GM21447 (cell line): Measurements from ENCODE around the gene ADCY1.

Experiments
- ATAC-seq: cut with Tn5 transposase; IDR thresholded peaks from one replicate; pipeline ENCODE4 v1.9.1; 2021; ENCODE audit not compliant: unreplicated experiment

Gene ADCY1

DNA sequence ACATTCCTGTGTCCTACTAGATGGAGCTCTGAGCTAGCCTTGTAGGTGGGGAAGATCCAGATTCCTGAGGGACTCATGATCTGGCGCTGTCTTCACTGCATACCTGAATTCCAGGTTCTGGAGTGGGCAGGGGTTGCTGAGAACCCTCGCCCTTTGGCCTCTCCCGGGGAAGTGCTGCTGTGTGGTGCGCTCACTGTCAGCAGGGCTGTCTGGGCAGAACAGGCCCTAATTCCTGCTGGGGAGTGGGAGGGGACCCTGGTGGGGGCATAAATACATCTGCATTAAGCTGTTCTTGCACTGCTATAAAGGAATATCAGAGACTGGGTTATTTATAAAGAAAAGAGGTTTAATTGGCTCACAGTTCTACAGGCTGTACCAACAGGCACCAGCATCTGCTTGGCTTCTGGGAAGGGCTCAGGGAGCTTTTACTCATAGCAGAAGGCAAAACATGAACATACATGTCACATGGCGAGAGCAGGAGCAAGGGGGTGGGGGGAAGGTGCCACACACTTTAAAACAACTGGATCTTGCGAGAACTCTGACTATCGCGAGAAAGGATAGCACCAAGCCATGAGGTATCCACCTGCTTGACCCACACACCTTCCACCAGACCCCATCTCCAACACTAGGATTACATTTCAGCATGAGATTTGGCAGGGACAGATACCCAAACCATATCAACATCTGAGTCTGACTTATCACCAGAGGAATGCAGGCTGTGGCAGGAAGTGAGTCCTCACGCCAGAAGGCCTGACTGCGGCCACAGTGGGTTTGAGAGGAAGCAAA, 115.0 kb downstream of the ADCY1 start:
- ATAC-seq: no peak

DNA sequence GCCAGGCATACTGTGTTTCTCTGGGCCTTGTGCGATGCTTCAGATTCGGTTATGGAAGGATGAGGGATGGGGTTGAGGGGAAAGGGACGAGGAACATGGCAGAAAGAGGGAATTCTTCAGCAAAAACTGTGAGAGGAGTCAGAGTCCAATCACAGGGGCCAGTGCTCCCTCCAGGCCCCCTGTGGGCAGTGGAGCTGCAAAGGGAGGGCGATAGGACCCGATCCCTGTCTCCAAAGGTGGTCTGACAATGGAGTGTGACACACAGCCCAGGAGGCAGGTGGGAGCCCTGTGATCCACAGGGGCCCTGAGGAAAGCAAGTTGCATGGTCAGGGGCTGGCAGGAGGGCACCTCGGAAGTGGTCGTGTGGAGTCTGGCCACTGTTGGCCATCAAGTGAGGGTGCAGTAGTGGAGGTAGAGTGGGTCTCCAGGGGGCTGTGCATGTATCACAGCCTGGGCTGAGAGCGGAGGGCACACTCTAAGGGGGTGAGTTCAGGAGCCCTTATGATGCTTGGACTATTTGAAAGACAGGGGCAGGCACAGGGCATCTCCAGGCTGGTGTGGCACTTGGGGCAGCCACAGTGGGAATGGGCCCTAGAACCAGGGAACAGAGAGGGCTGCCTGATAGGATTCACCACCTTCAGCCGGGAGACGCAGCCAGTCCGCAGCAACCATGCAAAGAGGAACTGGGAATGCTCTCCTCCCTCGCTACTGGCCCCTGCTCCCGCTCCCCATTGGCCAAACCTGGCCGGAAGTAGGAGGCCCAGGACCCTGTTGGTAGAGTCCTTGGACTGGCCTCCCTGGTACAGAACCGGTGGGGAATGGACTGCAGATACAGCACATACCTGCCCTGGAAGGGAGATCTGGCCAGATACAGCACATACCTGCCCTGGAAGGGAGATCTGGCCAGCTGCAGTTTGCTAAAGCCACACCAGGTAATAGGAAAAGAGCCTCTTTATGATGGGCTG, 115.9 kb downstream of the ADCY1 start:
- ATAC-seq: no peak

DNA sequence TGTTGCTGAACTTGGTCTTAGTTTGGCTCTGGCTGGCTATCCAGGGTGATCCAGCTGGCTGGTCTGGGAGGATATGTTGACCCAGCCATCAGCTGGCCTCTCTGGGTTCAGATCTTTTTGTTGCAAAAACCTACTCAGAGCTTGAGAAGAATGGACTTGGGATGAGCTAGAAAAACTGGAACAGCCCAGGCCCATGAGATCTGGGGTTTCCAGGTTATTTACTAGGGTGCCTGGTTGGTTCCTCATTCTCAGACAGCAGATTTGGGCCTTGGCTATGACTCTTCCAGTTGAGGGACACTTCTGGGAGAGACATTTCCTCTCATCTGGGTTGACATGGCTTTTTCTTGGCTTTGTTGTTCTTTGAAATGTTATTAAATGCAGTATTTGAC, 116.6 kb downstream of the ADCY1 start:
- no peak for ATAC-seq

DNA sequence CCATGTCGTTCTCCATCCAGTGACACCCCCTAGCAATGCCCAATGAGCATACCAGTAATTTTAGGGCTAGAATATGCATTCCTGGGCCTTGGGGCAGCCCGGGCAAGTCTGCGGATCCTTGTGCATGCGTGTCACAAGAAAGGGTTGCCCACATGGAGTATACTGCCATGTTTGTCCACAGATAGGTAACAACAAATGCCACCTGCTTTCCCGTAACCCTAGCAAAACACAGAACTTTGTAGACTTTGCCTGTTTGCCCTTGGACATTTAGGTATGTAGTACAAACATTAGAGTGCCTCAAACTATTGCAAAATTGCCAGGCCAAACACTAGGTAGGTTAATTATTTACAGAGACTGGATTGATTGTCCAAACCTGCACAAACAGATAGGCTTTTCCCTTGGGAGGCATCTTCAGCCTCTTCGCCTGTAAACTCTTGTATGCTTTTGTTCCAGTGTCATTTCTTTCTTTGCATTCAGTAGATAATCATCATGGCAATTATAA, 117.0 kb downstream of the ADCY1 start:
- no peak for ATAC-seq

DNA sequence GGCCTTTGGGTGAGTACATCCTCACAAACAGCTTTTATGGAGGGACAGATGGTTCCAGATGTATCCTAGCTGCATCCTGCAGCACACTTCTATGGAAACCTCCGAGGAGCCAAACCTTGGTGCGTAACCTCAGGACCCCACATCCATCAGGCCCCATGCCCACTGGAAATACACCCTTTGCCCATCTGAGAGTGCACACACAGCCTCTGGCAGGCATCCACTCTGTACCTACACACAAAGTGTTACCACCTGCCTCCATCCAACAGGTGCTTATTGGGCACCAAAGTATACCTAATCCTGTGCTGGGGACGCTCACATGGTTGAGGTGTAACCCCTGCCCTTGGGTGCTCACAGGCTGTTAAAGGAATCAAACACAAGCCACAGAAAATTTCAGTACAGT, 117.9 kb downstream of the ADCY1 start:
- ATAC-seq: no peak

DNA sequence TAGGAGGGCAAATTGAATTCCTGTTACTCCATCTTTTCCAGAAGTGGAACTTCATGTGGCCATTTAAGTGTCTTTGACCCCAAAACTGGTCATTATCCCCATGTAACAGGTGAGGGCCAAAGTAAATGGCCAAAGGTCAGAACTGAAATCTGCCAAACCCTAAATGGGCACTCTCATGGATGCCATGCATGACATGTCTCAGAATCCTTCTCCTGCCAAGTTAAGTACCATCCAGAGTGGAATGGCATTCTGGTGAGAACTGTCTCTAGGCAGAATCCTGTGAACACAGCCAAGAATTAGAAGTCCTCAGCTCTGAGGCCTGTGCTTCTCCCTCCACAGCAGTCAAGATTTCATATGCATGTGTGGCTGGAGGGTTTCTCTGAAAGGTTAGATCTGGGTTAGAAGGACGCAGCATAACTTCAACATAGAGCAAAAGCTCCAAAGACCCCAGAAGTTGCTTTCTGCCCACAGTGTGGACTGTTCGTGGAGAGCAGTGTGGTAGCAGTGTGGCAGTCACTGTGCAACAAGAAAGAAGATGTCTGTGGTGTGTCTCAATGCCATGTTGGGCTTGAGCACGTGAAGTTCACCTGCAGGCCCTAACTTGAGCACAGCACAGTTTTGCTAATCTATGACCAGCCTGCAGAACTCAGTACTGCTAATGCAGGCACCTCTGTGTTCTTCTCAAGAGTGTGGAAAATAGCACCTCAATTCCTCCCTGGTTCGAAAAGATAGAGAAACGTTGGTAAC, 121.3 kb downstream of the ADCY1 start:
- ATAC-seq: no peak

DNA sequence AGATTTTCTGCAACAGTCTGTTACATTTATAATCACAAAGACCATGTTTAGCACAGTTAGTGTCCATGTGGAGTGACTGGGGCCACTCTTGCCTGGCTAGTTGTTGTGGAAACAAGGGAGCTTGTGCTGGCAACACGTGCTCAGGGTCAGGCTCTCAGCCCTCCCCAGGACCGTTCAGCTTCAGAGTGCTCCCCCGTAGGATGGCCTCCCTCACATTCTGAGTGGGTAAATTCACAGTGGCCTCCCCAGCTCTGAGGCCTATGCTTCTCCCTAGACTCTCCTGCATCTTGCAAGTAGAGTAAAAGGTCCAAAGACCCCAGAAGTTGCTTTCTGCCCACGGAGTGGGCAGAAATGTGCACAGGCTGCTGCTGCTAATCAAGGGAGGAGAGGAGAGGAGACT, 122.3 kb downstream of the ADCY1 start:
- ATAC-seq: no peak

DNA sequence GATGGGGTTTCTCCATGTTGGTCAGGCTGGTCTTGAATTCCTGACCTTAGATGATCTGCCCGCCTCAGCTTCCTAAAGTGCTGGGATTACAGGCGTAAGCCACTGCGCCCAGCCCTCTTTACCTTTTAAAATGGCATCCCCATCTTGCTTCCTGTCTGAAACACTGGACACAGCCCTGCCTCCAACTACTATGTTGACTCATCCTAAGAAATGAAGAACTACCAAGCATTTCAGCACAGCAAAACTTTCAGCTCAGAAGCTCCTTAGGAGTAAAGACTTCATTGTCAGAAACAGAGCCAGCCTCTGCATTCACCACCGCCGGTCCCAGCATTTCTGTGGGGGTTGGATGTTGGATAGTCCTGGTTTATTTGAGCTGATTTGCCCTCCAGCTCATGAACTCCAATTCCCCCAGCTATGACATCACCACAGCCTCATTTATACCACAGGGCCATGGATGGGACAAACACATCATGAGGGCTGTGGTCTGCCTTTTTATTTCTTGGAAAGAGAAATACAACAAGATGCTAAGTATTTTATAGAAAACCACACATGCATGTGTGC, 123.5 kb downstream of the ADCY1 start:
- no peak for ATAC-seq

DNA sequence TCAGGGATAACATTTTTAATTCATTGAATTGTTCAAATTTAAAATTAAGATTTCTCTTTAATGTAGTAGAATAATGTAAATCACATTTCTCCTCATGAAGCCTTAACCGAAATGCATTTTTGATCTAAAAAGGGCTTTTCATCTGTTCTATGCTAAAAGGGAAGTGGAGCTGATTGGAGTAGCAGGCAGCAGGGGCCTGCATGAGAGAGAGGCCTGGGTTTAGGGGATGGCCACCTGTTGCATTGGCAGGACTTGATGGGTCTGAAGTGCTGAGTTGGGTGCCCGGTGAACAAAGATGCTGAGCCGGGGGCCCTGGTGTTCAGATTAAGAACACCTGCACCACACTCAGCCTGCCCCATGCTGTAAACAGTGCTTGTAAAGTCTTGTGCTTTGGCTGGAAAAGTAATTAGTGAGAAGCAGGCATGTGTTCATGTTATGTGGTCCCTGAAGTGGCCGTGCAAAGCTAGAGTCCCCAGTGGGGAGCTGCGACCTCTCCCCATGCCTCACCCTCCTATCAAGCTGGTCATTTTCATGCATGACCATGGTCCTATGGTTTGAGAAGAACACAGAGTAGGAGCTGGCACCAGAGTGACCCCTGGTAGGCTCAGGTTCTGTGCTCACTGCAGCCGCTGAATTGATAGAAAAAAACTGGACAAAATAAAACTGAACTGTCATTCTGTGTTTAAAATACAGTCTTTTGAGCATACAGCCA, 124.3 kb downstream of the ADCY1 start:
- ATAC-seq: no peak

DNA sequence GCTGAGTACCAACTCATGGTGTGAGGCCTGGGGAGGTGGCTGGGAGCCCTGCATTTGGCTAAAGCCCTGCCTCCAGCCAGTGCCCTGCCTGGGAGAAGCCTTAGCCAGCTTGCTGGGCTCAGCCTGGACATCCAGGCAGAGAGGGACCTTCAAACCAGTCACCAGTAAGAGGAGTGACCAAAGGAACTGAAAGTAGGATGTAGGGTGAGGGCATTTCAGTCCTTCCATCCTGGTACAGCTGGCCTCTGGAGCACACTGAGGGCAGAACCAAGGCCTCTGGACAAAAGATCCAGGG, 124.8 kb downstream of the ADCY1 start:
- no peak for ATAC-seq

DNA sequence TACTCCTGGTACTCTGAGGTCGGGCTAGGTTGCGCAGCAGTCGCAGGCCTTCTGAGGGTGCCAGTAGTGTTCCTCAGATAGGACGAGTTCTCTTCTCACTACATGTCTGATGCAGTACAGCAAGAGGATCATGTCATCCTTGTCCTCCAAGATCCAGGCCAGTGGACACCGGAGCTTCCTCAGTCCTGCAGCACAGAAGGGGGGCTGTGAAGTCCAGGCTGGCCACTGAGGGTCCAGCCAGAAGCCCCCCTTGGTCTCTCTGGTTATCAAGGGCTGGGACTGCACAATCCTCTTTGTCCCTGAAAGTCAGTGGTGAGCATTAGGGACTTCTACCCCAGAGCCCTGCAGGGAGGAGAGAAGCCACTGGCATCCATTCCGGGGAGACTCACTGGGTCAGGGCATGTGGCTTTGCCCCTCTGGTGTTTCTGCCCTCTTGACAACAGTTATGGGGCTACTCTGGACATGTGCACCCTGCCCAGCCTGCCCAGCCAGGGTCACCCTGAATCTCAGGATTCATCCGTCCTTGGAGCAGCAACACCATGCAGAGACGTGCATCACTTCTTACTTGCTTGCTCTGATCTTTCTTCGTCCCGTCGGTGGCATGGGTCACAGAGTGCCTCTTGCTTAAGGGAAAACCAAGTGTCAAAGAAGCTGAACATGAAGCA, 125.7 kb downstream of the ADCY1 start:
- ATAC-seq: no peak

DNA sequence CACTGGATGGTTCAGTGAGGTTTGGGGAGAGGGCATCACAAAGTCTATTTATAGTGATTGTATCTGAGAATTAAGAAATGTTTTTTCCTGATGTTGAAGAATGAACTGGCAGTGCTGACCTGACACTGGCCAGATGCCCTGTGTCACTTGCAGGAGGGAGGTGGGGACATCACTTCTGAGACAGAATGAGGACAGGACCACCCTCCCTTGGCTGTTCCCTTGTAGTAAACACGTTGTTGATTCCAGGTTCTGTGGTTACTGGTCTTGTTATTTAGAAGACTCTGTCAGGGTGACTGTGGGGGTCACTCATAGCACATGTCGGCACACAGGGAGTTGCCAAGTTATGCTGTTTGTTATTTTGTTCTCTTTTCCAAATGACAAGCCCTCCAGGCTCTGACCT, 126.4 kb downstream of the ADCY1 start:
- ATAC-seq: no peak

DNA sequence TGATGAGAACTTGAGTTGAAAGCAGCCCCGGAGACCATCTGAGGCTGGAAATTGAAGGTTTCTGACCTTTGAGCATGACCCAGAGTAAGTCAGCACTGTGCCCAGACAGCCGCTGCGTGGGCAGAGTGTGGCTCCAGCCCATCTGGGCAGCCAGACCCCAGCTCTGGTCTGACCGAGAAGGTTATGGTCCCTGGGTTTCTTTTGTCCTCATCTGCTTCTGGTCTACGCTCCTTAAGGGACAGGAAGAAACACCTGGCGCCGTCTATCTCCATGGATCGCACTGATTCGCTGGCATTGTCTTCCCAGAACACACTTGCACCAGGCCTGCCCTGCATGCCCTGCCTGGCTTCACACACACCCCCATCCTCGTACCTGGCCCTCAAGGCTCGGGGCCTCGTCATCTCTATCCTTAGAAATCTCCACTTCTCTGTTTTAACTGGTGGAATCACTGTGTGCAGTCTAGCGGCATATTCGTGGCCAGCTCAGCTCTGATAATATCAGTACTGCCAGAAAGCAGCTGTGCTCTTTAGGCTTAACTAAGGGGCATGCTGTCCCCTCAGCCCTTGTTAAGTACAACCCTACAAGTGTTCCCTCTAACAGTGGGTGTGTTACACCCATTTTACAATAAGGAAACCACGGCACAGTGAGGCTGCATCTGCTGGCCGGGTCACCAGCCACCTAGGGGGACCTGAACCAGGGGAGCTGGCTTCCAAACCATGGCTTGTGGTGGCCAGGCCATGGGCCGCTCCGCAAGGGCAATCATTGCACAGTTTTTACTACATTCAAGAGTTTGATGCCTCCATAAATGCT, 127.7 kb downstream of the ADCY1 start:
- ATAC-seq: no peak

DNA sequence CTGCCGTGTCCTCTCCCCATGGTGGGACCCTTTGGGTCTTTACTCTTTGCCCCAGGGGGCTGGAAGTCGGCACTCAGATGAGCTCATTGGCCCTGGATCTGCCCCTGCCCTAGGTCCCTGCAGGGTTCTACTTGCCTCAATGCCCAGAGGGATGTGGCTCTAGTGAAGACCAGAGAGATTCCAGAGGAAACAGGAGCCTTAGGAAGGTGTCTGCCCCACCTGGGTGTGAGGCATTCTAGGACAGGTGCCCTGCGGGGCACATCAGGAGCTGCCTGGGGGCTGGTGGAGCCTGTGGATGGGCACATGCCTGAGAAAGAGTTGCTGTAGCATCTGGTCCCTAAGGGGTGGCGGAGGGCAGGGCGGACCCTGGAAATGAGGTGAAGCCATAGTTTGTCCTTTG, 128.6 kb downstream of the ADCY1 start:
- no peak for ATAC-seq

DNA sequence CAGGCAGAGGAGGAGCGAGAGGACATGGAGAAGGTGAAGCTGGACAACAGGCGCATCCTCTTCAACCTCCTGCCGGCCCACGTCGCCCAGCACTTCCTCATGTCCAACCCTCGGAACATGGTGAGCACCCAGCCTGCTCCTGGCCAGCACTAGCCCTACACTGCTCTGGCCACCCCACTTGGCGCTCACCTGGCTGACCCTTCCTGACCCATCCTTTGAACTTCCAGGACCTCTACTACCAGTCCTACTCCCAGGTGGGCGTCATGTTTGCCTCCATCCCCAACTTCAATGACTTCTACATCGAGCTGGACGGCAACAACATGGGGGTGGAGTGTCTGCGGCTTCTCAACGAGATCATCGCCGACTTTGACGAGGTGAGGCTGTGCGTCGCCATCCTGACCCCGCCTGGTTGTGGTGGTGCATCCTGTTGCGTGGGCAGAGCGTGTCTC, 129.2 kb downstream of the ADCY1 start:
- no peak for ATAC-seq

DNA sequence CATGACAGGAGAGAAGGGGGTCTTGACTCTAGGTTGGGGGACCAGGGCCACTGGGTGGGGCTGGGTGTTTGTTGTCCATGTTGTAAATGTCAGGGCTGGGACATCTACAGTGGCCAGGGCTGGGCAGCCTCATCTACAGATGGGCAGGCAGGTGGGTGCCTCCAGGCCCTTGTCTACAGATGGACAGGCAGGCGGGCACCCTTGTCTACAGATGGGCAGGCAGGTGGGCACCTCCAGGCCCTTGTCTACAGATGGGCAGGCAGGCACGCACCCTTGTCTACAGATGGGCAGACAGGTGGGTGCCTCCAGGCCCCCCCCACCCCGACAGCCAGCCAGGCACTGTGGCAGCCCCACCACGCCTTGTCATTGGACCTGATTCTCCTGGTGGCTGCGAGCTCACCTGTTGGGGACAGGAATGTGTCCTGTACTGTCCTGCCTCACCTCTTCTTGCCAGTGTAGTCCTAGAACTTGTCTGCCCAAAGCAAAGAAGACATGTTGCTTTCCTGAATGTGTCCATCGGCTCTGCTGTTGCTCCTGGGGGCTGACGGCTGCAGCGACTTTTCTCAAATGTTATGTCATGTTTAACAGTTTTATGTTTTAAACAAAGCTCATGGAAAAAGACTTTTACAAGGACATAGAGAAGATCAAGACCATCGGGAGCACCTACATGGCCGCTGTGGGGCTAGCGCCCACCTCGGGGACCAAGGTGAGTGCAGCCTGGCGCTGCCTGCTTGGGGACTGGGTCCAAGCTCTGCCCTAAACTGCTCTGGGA, 129.9 kb downstream of the ADCY1 start:
- no peak for ATAC-seq

DNA sequence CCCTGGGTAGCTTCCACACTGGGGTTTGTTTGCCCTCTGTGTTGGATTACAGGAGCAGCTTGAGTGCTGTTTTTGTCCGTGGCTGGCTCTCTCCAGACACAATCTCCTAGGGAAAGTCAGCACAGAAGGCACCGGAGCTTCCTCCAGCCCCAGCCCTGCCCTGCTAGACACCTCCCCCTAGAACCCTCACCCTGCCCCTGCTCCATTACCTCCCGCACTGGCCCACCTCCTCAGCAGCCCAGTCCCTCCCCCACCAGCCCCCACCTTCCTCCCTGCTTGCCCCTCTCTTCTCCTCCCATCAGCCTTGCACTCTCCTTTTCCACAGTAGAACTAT, 130.5 kb downstream of the ADCY1 start:
- no peak for ATAC-seq
